ENCODE results near the gene CHST15.

The CHST15 gene

DNA sequence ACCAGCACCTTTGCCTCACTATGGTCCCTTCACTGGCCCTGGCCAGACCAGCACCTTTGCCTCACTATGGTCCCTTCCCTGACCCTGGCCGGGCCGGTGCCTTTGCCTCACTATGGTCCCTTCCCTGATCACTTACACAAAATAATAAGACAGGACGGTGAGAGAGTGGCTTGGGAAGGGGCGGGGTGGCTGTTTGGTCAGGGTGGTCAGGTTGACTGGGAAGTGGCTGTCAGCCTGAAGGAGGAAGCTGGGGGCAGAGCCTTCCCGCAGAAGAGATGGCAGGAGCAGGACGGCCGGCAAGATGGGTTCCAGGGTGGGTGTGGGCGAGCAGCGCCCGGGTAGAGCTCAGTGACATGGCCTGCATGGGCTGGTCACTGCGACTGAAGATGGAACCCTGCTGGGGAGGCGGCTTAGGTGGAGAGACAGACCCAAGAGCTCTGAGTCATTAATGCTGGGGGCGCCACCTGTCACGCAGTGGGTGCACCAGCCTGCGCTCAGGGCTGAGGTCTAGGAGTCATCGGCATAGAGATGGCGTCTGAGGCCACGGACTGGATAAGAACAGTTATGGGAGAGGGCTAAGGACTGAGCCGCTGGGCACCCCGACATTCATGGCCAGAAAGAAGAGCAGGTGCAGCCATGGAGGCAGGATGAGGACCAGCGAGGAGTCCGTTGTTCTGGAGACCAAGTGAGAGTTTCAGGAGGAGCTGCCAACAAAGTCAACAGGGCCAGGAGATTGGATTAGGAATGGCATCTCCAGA is 91.8 kb downstream of the CHST15 start:
- Mint-ChIP-seq H3K9me3 (no peaks in the 10 kb centered on the region), H3K4me3 (no peak overlapping the region), H3K27me3 (peaks cover 17% of the 10 kb centered on the region), H3K27ac (peak overlapping the region; percentile 71), H3K36me3 (ENCODE audit: low read depth) (peaks cover 10% of the 10 kb centered on the region), H3K4me1 (ENCODE audit: low read depth) (peaks cover 57% of the 10 kb centered on the region)
- intact Hi-C loops (cut with micrococcal nuclease): no loop called here

DNA sequence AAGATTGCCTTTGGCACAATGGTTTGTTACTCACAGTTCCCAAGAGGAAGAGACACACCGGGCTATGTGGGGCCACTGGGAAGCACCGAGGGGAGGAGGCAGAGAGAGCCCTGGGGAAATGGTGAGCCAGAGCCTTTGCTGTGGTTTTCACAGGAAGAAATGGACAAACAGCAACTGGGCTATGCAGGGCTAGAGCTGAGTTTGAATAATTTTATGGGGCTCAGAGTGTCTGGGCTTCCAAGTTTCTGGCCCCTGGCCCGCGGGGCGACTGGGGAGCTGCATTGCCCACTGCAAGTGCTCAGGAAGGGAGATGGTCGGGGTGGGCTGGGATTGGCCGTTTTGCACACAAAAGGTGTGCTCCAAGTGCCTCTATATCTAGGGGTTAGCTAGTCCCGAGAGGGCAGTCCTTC is 92.6 kb downstream of the CHST15 start:
- Mint-ChIP-seq H3K36me3 (ENCODE audit: low read depth) (peaks cover 2% of the 10 kb centered on the region), H3K27ac (peak overlapping the region; percentile 71), H3K9me3 (no peaks in the 10 kb centered on the region), H3K4me1 (ENCODE audit: low read depth) (peaks cover 65% of the 10 kb centered on the region), H3K4me3 (no peak overlapping the region), H3K27me3 (peaks cover 12% of the 10 kb centered on the region)
- intact Hi-C loops (cut with micrococcal nuclease): no loop called here

DNA sequence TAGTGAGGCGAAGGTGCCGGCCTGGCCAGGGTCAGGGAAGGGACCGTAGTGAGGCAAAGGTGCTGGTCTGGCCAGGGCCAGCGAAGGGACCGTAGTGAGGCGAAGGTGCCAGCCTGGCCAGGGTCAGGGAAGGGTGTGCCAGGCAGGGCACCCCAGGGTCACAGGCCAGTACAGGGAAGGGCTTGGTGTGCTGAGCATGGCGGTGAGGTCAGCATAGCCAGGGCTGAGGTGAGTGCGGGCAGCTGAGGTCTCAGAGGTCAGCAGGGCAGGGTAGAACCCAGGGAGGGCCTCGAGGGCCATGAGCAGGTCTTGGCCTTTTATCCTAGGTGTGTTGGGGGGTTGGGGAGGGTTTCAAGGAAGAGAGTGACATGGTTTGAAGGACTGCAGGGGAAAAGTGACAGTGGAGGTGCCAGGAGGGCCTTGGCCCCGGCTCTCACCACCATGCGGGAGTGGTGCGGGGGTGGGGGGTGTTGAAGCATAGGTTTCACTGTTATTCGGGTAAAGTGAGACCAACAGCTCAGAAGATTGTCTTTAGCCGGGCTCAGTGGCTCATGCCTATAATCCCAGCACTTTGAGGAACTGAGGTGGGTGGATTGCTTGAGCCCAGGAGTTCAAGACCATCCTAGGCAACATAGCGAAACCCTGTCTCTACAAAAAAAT is 93.3 kb downstream of the CHST15 start:
- Mint-ChIP-seq H3K27me3 (peaks cover 16% of the 10 kb centered on the region), H3K4me1 (ENCODE audit: low read depth) (peaks cover 72% of the 10 kb centered on the region), H3K4me3 (no peak overlapping the region), H3K27ac (peak overlapping the region; percentile 69), H3K9me3 (no peaks in the 10 kb centered on the region), H3K36me3 (ENCODE audit: low read depth) (no peaks in the 10 kb centered on the region)
- intact Hi-C loops (cut with micrococcal nuclease): loop anchor here (5.0 kb wide), 1 partner anchor 37 kb away; no protein-coding TSS in a partner anchor

DNA sequence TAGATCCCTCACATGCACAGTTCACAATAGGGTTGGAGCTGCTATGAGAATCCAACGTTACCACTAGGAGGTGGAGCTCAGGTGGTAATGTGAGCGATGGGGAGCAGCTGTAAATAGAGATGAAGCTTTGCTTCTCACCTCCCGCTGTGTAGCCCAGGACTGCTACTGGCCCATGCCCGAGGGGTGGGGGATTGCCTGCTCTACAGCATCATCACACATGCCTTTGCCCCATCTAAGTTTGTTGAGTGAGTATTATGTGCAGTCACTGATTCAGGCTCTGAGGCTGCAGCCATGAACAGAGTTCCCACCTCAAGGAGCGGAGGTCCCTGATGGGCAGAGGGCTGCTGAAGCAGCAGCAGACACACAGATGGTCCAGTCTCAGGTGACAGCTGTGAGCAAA is 94.1 kb downstream of the CHST15 start:
- Mint-ChIP-seq H3K36me3 (ENCODE audit: low read depth) (no peaks in the 10 kb centered on the region), H3K9me3 (no peaks in the 10 kb centered on the region), H3K27ac (peak overlapping the region; percentile 69), H3K4me1 (ENCODE audit: low read depth) (peaks cover 81% of the 10 kb centered on the region), H3K27me3 (peaks cover 18% of the 10 kb centered on the region), H3K4me3 (no peak overlapping the region)
- intact Hi-C loops (cut with micrococcal nuclease): loop anchor here (5.0 kb wide), 1 partner anchor 38 kb away; no protein-coding TSS in a partner anchor

DNA sequence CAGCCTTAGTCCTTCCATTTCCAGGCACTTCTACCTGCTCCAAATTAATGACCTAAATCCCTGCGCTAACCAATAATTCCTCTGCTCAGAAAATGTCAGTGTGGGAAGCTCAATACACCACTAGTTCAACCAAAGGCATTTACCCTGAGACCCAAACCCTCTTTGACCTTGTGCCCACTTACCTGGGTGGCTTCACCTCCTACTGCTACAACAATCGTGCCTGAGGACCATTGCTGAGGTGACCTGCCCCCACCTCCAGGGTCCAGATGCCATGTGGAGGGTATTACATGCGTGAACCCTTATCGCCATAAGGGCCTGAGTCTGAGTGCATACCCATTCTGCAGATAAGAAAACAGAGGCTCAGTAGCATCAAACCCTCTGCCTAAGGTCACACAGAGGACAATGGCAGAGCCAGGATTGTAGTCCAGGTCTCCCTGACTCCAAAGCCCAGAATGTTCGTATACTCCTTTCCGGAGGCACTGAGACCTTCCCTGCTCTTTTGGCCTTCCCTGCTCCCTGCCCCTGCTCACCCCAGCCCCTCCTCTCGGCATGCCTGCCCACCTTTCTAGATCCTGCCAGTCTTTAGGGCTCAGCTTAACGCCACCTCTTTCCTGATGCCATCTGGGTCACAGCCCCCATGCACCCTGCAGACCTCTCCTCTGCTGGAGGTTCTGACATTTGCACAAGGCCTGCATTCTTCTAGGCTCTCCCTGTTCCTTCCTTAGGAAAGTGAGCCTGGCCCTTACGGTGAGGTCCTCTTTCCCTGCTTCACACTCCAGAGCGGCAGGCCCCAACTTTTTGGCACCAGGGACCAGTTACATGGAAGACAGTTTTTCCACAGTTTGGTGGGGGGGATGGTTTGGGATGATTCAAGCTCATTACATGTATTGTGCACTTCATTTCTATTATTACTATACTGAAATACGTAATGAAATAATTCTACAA is 94.9 kb downstream of the CHST15 start:
- H3K36me3 Mint-ChIP-seq (ENCODE audit: low read depth): no peaks in the 10 kb centered on the region
- intact Hi-C loops (cut with micrococcal nuclease): loop anchor here (5.0 kb wide), 1 partner anchor 39 kb away; no protein-coding TSS in a partner anchor
- peak overlapping the region; percentile 89 for H3K27ac Mint-ChIP-seq
- H3K9me3 Mint-ChIP-seq: no peaks in the 10 kb centered on the region
- peaks cover 85% of the 10 kb centered on the region for H3K4me1 Mint-ChIP-seq (ENCODE audit: low read depth)
- peak overlapping the region; percentile 8 for H3K4me3 Mint-ChIP-seq
- peaks cover 25% of the 10 kb centered on the region for H3K27me3 Mint-ChIP-seq

DNA sequence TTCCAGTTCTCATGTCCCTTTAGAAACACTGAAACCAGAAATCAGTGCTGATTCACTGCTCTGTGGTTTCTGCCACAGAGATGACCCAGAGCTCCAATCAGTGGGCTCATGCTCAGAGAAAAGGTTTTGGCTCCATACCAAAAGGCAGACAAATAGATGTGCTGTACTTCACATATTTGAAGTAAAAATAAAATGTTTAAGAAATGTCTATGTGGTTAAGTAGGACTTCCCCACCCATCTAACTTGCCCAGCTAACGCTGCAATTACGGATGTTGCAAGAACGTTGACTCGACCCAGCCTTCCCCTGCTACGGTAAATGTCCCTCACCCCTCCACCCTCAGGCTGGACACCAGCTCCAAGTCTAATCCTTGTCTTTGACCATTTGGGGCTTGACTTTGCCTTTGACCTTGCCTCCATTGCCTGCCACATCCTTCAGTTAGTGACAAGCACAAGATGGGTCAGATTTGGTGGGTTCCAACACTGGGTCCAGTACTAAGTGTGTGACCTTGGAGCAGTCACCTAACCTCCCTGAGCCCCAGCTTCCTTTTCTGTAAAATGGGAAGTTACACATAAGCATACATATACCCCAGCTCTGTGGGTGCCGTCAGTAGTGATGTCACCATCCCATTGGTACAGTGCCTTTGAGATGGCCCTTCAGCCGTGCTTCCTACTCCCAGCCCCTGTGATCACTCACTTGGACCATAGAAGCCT is 95.8 kb downstream of the CHST15 start:
- H3K27ac Mint-ChIP-seq: peak overlapping the region; percentile 89
- no peaks in the 10 kb centered on the region for H3K36me3 Mint-ChIP-seq (ENCODE audit: low read depth)
- H3K4me3 Mint-ChIP-seq: no peak overlapping the region
- intact Hi-C loops (cut with micrococcal nuclease): loop anchor here (5.0 kb wide), 1 partner anchor 40 kb away; no protein-coding TSS in a partner anchor
- H3K9me3 Mint-ChIP-seq: no peaks in the 10 kb centered on the region
- H3K4me1 Mint-ChIP-seq (ENCODE audit: low read depth): peaks cover 84% of the 10 kb centered on the region
- H3K27me3 Mint-ChIP-seq: peaks cover 34% of the 10 kb centered on the region

DNA sequence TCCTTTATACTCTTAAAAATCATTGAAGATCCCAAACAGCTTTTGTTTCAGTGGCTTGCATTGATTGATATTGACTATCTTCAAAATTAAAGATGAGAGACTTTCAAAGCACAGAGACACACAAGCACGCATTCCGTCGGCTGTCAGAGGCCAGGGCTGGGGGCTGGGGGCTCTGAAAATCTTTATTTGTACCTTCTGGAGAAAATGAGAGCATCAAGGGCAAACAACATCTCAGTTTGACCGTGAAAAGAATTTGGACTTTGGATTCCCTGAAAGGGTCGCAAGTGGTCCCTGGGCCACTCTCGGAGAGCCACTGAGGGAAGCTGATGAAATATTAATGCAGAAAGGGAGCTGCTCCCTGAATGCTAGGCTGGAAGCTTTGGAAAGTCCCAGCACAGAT is 96.4 kb downstream of the CHST15 start:
- no peak overlapping the region for H3K4me3 Mint-ChIP-seq
- no peaks in the 10 kb centered on the region for H3K9me3 Mint-ChIP-seq
- no peaks in the 10 kb centered on the region for H3K36me3 Mint-ChIP-seq (ENCODE audit: low read depth)
- intact Hi-C loops (cut with micrococcal nuclease): loop anchor here (5.0 kb wide), 1 partner anchor 40 kb away; no protein-coding TSS in a partner anchor
- peaks cover 80% of the 10 kb centered on the region for H3K4me1 Mint-ChIP-seq (ENCODE audit: low read depth)
- H3K27me3 Mint-ChIP-seq: peaks cover 38% of the 10 kb centered on the region
- peak overlapping the region; percentile 89 for H3K27ac Mint-ChIP-seq

DNA sequence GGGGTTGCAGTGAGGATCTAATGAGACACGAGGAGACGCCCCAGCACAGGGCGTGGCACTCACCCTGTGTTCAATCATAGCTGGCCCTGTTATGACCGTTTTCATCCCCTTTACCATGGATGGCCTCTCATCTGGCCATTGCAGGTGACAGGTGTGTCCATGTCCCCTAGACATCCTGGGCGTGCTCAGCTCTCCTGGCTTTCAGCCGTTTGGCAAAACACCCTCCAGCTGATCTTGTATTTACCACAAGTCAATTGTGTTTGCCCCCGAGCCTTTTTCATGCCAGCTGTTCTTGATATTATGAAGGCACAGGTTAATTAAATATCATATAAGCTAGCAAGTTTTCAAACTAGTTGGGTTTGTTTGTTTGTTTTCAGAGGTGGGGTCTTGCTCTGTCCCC is 97.1 kb downstream of the CHST15 start:
- no peaks in the 10 kb centered on the region for H3K9me3 Mint-ChIP-seq
- intact Hi-C loops (cut with micrococcal nuclease): loop anchor here (5.0 kb wide), 1 partner anchor 41 kb away; no protein-coding TSS in a partner anchor
- H3K27me3 Mint-ChIP-seq: peaks cover 39% of the 10 kb centered on the region
- H3K36me3 Mint-ChIP-seq (ENCODE audit: low read depth): no peaks in the 10 kb centered on the region
- H3K27ac Mint-ChIP-seq: peak overlapping the region; percentile 71
- peaks cover 77% of the 10 kb centered on the region for H3K4me1 Mint-ChIP-seq (ENCODE audit: low read depth)
- no peak overlapping the region for H3K4me3 Mint-ChIP-seq

DNA sequence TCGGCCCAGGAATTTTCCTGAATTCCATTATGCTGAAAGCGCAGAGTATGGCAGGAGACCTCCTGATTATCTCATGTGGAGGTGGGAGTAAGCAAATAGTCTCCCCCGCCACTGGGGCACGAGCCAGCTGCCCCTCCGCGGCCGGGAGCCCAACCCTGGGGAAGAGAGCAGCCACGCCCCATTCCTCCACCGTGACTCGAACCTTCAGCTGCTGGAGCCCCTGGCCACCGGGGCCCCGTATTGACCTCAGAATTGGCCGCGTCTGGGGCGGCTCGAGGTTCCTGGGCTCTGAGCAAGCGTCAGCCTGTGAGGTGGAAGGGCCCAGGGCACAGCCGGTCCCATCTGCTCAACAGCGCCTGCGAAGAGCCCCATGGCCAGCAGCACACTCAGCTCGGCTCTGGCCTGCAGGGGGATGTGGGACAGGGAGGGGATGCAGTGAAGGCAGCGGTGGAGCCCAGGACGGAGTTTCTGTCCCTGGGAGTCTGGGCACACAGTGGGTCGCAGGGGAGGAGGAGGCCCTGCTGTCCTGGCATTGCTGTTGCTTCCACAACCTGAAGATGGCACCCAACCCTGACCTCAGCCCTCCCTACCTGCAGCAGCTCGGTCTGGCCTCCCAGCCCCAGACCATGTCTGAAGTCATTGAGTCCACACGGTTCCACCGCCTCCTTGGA is 97.8 kb downstream of the CHST15 start:
- Mint-ChIP-seq H3K4me1 (ENCODE audit: low read depth) (peaks cover 76% of the 10 kb centered on the region), H3K27ac (peak overlapping the region; percentile 71), H3K27me3 (peaks cover 46% of the 10 kb centered on the region), H3K36me3 (ENCODE audit: low read depth) (no peaks in the 10 kb centered on the region), H3K4me3 (peak overlapping the region; percentile 64), H3K9me3 (no peaks in the 10 kb centered on the region)
- intact Hi-C loops (cut with micrococcal nuclease): loop anchor here (5.0 kb wide), 1 partner anchor 42 kb away; no protein-coding TSS in a partner anchor

DNA sequence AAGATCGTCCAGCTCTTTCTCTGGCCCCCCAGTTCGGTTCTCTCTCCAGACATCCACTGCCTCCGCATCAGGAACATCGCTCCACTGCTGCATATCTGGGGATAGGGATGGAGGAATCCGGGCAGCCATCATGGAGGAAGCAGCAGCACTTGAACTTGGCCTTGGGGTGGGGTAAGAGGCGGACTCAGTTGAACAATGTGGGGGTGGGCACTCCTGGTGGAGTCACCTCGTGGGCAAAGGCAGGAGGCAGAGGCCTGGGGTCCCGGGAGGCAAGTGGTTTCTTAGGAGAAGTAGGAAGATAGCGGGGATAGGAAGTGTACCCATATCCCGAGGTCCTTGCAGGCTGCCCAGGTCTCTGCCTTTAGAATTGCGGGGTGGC is 98.3 kb downstream of the CHST15 start:
- peaks cover 70% of the 10 kb centered on the region for H3K4me1 Mint-ChIP-seq (ENCODE audit: low read depth)

DNA sequence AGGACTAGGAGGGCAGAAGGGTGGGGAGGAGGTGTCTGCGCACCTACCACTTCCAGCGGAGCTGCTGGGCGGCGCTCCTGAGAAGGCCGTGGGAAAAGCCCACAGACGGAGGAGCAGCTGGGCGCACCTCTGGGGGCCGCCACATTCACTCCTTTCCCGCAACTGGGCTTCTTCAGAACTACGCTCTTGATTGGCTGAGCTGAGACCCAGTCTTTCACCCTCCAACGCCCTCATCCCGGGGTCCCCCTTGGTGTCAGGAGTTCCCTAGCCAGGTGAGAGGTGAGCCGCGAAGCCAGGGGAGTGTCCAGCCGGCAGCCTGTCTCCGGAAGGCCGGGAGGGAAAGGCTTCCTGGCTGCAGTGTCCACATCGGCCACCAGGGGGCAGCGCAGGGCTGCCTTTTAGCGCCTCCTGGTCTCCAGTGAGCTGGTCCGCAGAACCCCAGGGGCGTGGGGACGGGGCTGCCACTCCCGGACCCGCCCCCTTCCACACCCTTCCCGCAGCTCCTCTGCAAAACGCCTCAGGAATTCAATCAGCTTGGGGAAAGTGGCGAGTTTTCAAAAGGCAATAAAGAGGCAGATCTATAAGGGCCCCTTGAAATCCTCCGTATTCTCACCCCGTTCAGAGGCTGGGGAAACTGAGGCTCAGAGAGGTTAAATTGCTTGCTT is 98.8 kb downstream of the CHST15 start:
- H3K4me1 Mint-ChIP-seq (ENCODE audit: low read depth): peaks cover 65% of the 10 kb centered on the region
- H3K9me3 Mint-ChIP-seq: no peaks in the 10 kb centered on the region
- H3K4me3 Mint-ChIP-seq: peak overlapping the region; percentile 56
- peaks cover 55% of the 10 kb centered on the region for H3K27me3 Mint-ChIP-seq
- H3K36me3 Mint-ChIP-seq (ENCODE audit: low read depth): no peaks in the 10 kb centered on the region
- intact Hi-C loops (cut with micrococcal nuclease): loop anchor here (1.0 to 5.0 kb wide), 3 partner anchors 33 to 395 kb away; no protein-coding TSS in a partner anchor
- peak overlapping the region; percentile 71 for H3K27ac Mint-ChIP-seq

More for the DNA sequence above, 98.3 kb downstream of the CHST15 start:
- H3K36me3 Mint-ChIP-seq (ENCODE audit: low read depth): no peaks in the 10 kb centered on the region
- no peaks in the 10 kb centered on the region for H3K9me3 Mint-ChIP-seq
- intact Hi-C loops (cut with micrococcal nuclease): loop anchor here (5.0 kb wide), 1 partner anchor 42 kb away; no protein-coding TSS in a partner anchor
- H3K4me3 Mint-ChIP-seq: peak overlapping the region; percentile 64
- H3K27me3 Mint-ChIP-seq: peaks cover 50% of the 10 kb centered on the region
- peak overlapping the region; percentile 71 for H3K27ac Mint-ChIP-seq

Data from dendritic cell treated with granulocyte-macrophage colony-stimulating factor and Interleukin-4, amounts not matched to agents 40 ng/mL and 50 ng/mL, for 4 days (primary cell).